ENCODE data around the gene STIMATE.

STIMATE gene

DNA sequence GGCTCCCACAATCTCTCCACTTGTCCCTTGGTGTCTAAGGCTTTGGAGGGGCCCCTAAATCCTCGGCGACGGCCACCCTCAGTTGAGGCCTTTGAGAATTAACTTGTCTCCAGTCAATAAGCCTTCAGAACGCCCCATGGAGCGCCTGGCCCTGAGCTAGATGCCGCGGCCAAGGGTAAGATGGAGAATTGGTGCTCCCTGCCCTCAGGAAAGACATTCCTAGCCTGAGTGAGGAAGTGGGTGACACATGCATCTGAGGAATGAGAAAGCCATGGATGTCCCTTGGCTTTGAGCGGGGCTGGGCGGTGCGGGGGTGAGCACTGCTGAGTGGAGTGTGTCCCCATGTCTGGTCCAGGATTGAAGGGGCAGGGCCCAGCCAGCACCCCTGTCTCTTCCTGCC, 80.1 kb downstream of the STIMATE start:
- Histone ChIP-seq H3K9ac (ENCODE audit: low read depth, low read length) (no peak overlapping the region), H3K27ac (ENCODE audit: low read depth, low read length) (no peak overlapping the region), H3K4me3 (ENCODE audit: low read depth, low read length) (no peak overlapping the region), H3K4me1 (ENCODE audit: control insufficient read depth, insufficient read depth, low read length) (no peaks in the 10 kb centered on the region), H3K9me3 (ENCODE audit: control insufficient read depth, insufficient read depth, low read length) (no peaks in the 10 kb centered on the region), H3K36me3 (ENCODE audit: control insufficient read depth, insufficient read depth, low read length) (no peaks in the 10 kb centered on the region), H3K27me3 (ENCODE audit: control insufficient read depth, insufficient read depth, low read length) (no peaks in the 10 kb centered on the region)

DNA sequence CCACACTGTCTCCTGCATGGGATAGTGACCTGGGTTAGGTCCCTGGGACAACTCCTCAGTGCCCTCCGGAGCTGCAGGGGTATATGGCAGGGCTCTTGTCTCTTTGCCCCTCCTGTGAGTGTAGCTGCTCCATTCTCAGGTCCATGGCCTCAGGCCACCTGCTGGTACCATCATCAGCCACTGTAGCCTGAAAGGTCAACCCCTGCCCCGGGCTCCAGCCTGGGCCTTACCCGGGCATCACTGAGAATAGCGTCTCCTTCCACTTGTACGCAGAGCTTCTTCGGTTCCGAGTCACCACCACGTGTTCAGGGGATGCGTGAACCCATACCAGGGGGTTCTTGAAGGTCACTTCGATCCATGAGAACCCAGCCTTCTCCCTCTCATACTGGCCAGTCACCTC, 80.7 kb downstream of the STIMATE start:
- Histone ChIP-seq H3K36me3 (ENCODE audit: control insufficient read depth, insufficient read depth, low read length) (no peaks in the 10 kb centered on the region), H3K9ac (ENCODE audit: low read depth, low read length) (no peak overlapping the region), H3K27ac (ENCODE audit: low read depth, low read length) (no peak overlapping the region), H3K4me1 (ENCODE audit: control insufficient read depth, insufficient read depth, low read length) (no peaks in the 10 kb centered on the region), H3K27me3 (ENCODE audit: control insufficient read depth, insufficient read depth, low read length) (no peaks in the 10 kb centered on the region), H3K9me3 (ENCODE audit: control insufficient read depth, insufficient read depth, low read length) (no peaks in the 10 kb centered on the region), H3K4me3 (ENCODE audit: low read depth, low read length) (no peak overlapping the region)

DNA sequence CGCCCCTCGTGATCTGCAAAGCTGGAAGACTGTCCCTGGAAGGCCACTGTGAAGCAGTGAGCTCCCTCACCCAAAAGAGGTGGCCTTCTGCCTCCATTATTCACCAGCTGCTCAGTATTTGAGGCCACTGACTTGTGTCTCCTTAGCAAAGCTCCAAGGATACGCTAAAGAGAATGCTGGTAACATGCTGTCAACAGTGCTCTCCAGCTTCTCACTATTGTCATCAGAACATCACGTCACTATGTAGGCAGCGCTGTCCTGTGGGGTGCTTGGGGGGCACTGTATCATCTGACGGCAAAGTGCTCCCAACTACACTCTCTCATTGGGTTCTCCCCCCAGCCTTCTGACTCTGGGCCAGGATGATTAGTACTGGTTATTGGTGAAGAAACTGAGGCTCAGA, 81.1 kb downstream of the STIMATE start:
- Histone ChIP-seq H3K27ac (ENCODE audit: low read depth, low read length) (no peak overlapping the region), H3K9ac (ENCODE audit: low read depth, low read length) (no peak overlapping the region), H3K27me3 (ENCODE audit: control insufficient read depth, insufficient read depth, low read length) (no peaks in the 10 kb centered on the region), H3K36me3 (ENCODE audit: control insufficient read depth, insufficient read depth, low read length) (no peaks in the 10 kb centered on the region), H3K4me1 (ENCODE audit: control insufficient read depth, insufficient read depth, low read length) (no peaks in the 10 kb centered on the region), H3K4me3 (ENCODE audit: low read depth, low read length) (no peak overlapping the region), H3K9me3 (ENCODE audit: control insufficient read depth, insufficient read depth, low read length) (no peaks in the 10 kb centered on the region)

DNA sequence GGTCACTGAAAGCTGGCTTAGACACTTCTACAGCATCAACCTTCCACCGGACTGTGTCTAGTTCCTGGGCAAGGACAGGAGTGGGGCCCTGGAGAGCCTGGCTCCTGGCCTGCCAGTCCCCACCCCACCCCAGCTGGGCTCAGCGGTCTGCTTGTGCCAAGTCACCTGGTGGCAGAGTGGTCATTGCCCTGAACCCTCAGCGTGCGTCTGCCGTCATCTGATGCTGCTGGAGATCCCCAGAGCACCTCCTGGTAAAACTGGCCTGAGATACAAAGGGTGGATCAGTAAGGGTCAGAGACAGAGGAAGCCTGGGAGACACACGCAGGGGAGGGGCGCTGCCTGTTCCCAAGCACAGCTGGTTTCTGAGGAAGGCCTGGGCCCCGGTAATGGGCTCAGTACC, 83.5 kb downstream of the STIMATE start:
- no peak overlapping the region for H3K4me3 ChIP-seq (ENCODE audit: low read depth, low read length)
- H3K36me3 ChIP-seq (ENCODE audit: control insufficient read depth, insufficient read depth, low read length), result no peaks in the 10 kb centered on the region
- no peaks in the 10 kb centered on the region for H3K27me3 ChIP-seq (ENCODE audit: control insufficient read depth, insufficient read depth, low read length)
- H3K9ac ChIP-seq (ENCODE audit: low read depth, low read length), result no peak overlapping the region
- H3K4me1 ChIP-seq (ENCODE audit: control insufficient read depth, insufficient read depth, low read length), result no peaks in the 10 kb centered on the region
- no peaks in the 10 kb centered on the region for H3K9me3 ChIP-seq (ENCODE audit: control insufficient read depth, insufficient read depth, low read length)
- no peak overlapping the region for H3K27ac ChIP-seq (ENCODE audit: low read depth, low read length)

DNA sequence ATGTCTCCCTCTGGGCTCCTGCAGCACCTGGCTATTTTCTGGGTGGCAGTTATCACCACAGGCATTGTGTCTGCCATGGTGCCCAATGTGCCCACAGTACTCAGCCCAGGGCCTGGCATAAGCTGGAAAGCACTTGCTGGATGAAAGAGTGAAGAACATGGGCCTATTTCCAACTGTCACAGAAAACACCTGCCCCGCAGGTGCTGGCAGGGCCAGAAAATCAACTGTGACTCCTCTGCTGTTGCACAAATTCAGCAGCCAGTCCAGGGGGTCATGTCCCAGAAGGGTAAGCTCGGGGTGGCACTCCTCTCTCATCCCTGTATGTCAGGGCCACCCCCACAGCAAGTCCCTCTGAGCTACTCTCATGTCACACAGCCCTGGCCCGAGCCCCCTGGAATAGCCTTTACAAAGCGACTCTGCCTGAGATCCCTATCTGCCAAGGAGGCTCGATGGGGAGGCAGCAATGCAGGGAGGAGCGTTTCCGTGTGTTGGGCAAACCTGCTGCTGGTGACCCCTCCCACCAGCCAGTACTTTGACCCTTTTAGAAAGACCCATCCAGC, 85.8 kb downstream of the STIMATE start:
- Histone ChIP-seq H3K9ac (ENCODE audit: low read depth, low read length) (no peak overlapping the region), H3K4me3 (ENCODE audit: low read depth, low read length) (no peak overlapping the region), H3K4me1 (ENCODE audit: control insufficient read depth, insufficient read depth, low read length) (no peaks in the 10 kb centered on the region), H3K36me3 (ENCODE audit: control insufficient read depth, insufficient read depth, low read length) (no peaks in the 10 kb centered on the region), H3K27ac (ENCODE audit: low read depth, low read length) (no peak overlapping the region), H3K9me3 (ENCODE audit: control insufficient read depth, insufficient read depth, low read length) (no peaks in the 10 kb centered on the region), H3K27me3 (ENCODE audit: control insufficient read depth, insufficient read depth, low read length) (no peaks in the 10 kb centered on the region)

DNA sequence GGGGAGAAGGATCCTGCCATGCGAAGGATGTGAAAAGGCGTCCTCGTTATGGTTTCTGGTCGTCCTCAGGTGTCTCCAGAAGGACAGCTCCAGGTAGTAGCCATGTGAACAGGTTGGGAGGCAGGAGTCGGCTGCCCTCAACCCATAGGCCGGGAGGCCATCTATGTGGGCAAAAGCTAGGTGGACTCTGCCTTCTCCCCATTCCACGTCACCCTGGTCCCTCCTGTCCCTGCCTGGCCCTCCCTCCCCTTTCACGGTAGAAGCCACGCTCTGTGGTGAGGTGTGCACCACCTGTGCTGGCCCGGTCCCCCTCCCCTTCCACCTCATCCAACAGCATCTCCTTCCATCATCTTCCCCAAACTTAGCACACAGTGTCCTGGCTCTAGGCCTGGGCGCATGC, 86.4 kb downstream of the STIMATE start:
- no peaks in the 10 kb centered on the region for H3K9me3 ChIP-seq (ENCODE audit: control insufficient read depth, insufficient read depth, low read length)
- no peak overlapping the region for H3K9ac ChIP-seq (ENCODE audit: low read depth, low read length)
- H3K36me3 ChIP-seq (ENCODE audit: control insufficient read depth, insufficient read depth, low read length), result no peaks in the 10 kb centered on the region
- H3K27ac ChIP-seq (ENCODE audit: low read depth, low read length), result no peak overlapping the region
- no peaks in the 10 kb centered on the region for H3K4me1 ChIP-seq (ENCODE audit: control insufficient read depth, insufficient read depth, low read length)
- no peaks in the 10 kb centered on the region for H3K27me3 ChIP-seq (ENCODE audit: control insufficient read depth, insufficient read depth, low read length)
- H3K4me3 ChIP-seq (ENCODE audit: low read depth, low read length), result no peak overlapping the region

DNA sequence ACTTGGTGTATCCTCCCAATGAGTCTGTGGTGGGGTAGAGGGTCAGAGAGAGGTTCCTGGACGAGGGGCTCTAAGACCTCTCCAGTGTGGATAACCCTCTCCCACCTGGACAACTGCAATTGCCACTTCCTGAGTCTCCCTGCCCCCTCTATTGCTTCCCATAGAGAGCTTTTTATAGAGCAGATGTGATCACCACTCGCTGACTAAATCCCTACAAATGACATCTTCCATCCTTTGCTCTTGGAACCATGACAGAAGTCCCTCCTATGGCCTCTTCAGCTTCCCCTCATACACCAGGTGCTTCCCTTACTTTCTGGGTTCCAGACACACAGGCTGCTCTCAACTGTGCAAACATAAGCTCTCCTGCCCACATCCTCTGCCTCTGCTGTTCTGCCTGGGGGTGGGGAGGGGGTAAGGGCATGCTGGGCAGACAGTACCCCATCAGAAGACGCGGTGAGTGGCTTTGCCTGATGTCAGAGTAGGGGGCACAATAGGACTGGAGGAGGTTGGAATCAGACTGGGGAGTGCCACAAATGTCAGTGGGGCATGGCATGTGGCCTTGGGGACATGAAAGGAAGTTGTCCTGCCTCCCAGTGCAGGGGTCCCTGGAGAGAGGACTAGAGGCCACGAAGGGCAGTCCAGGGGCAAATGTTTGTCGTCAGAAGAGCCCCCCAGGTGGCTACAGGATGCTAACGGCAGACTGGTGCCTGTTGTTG, 87.5 kb downstream of the STIMATE start:
- H3K9ac ChIP-seq (ENCODE audit: low read depth, low read length), result no peak overlapping the region
- no peak overlapping the region for H3K4me3 ChIP-seq (ENCODE audit: low read depth, low read length)
- no peaks in the 10 kb centered on the region for H3K9me3 ChIP-seq (ENCODE audit: control insufficient read depth, insufficient read depth, low read length)
- no peaks in the 10 kb centered on the region for H3K36me3 ChIP-seq (ENCODE audit: control insufficient read depth, insufficient read depth, low read length)
- no peaks in the 10 kb centered on the region for H3K27me3 ChIP-seq (ENCODE audit: control insufficient read depth, insufficient read depth, low read length)
- H3K4me1 ChIP-seq (ENCODE audit: control insufficient read depth, insufficient read depth, low read length), result no peaks in the 10 kb centered on the region
- no peak overlapping the region for H3K27ac ChIP-seq (ENCODE audit: low read depth, low read length)

DNA sequence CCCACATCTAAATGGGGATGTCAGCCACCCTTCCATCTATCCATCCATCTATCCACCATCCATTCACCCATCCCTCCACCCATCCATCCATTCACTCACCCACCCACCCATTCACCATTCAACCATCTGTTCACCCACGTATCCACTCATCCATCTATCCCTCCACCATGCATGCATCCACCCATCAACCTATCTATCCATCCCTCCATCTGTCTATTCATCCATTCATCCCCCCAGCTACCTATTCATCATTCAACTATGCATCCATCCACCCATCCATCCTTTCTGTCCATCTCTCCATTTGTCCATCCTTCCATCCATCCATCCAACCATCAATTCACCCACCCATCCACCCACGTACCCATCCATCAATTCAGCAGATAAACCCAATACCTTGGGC, 88.2 kb downstream of the STIMATE start:
- Histone ChIP-seq H3K27me3 (ENCODE audit: control insufficient read depth, insufficient read depth, low read length) (no peaks in the 10 kb centered on the region), H3K4me1 (ENCODE audit: control insufficient read depth, insufficient read depth, low read length) (no peaks in the 10 kb centered on the region), H3K9me3 (ENCODE audit: control insufficient read depth, insufficient read depth, low read length) (no peaks in the 10 kb centered on the region), H3K27ac (ENCODE audit: low read depth, low read length) (no peak overlapping the region), H3K36me3 (ENCODE audit: control insufficient read depth, insufficient read depth, low read length) (no peaks in the 10 kb centered on the region), H3K4me3 (ENCODE audit: low read depth, low read length) (no peak overlapping the region), H3K9ac (ENCODE audit: low read depth, low read length) (no peak overlapping the region)

DNA sequence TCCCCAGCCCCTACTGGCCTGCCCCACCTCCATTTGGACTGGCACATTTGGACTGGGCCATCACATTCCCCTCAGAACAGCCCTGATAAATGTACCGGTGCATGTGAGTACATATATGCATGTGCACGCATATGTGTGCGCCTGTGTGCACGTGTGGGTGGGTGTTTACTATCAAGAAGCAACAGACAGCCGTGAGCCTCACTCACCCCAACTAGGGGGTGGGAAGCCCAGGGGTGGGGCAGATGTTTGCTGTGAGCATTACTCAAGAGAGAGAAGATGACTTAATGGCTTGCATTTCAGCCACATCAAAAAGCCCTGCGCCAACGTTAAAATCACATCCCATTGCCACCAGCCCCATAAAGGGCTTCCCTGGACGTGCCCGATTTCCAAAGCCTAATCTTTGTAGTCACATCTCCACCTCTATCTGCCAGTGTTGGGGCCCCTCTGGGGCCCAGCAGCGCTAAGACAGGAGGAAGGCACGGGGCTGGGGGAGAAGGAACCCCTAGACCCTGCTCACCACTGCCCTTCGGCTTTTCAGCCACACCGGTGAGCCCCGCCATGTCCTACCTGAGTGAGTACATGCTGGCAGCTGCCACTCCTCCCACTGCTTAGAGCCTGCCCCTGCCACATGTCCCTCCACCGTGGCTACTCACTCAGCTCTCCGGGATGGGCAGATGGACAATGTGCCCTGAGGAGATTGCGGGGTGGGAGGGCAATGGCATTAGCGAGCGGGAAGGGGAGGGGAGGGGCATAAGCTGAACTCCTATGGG, 91.9 kb downstream of the STIMATE start:
- no peaks in the 10 kb centered on the region for H3K9me3 ChIP-seq (ENCODE audit: control insufficient read depth, insufficient read depth, low read length)
- H3K4me1 ChIP-seq (ENCODE audit: control insufficient read depth, insufficient read depth, low read length), result no peaks in the 10 kb centered on the region
- no peak overlapping the region for H3K4me3 ChIP-seq (ENCODE audit: low read depth, low read length)
- H3K36me3 ChIP-seq (ENCODE audit: control insufficient read depth, insufficient read depth, low read length), result no peaks in the 10 kb centered on the region
- no peak overlapping the region for H3K9ac ChIP-seq (ENCODE audit: low read depth, low read length)
- no peaks in the 10 kb centered on the region for H3K27me3 ChIP-seq (ENCODE audit: control insufficient read depth, insufficient read depth, low read length)
- no peak overlapping the region for H3K27ac ChIP-seq (ENCODE audit: low read depth, low read length)

DNA sequence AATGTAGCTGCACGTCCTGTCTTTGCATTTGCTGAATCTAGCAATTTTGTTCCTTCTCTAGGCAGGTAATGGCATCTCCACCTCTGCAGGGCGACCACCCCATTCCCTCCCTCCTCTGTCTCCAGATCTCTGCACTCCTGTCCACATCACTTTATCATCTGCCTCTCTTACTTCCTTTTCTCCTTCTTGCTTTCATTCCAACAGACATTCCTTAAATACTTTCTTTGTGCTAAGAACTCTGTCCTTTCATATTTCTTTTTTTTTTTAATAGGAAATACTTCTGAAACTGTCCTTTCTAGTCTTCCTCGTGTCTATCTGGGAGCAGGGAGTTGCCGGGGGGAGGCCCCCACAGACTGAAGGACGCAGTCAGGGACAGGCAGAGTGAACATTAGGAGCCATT, 95.5 kb downstream of the STIMATE start:
- Histone ChIP-seq H3K9ac (ENCODE audit: low read depth, low read length) (no peak overlapping the region), H3K36me3 (ENCODE audit: control insufficient read depth, insufficient read depth, low read length) (no peaks in the 10 kb centered on the region), H3K4me3 (ENCODE audit: low read depth, low read length) (no peak overlapping the region), H3K27me3 (ENCODE audit: control insufficient read depth, insufficient read depth, low read length) (no peaks in the 10 kb centered on the region), H3K4me1 (ENCODE audit: control insufficient read depth, insufficient read depth, low read length) (no peaks in the 10 kb centered on the region), H3K27ac (ENCODE audit: low read depth, low read length) (no peak overlapping the region), H3K9me3 (ENCODE audit: control insufficient read depth, insufficient read depth, low read length) (no peaks in the 10 kb centered on the region)

DNA sequence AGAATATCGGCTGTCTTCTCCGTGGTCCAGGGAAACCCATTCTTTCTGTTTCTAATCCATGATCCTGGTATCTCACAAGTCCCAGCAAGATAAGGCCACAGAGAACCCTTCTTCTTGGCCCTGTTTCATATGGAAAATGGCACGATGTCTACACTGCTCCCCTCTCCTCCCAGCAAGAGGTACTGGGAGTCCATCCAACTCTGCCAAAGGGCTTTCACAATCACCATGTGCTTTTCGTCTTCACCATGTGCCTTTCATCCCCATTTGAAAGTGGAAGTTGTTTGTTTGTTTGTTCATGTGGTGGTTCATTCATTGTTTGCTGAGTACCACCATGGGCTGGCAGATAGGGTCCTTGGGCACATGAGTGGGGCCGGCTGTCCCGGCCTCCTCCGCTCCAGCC, 97.3 kb downstream of the STIMATE start:
- H3K4me3 ChIP-seq (ENCODE audit: low read depth, low read length), result no peak overlapping the region
- H3K36me3 ChIP-seq (ENCODE audit: control insufficient read depth, insufficient read depth, low read length), result no peaks in the 10 kb centered on the region
- H3K9me3 ChIP-seq (ENCODE audit: control insufficient read depth, insufficient read depth, low read length), result no peaks in the 10 kb centered on the region
- no peaks in the 10 kb centered on the region for H3K4me1 ChIP-seq (ENCODE audit: control insufficient read depth, insufficient read depth, low read length)
- no peaks in the 10 kb centered on the region for H3K27me3 ChIP-seq (ENCODE audit: control insufficient read depth, insufficient read depth, low read length)
- H3K9ac ChIP-seq (ENCODE audit: low read depth, low read length), result no peak overlapping the region
- no peak overlapping the region for H3K27ac ChIP-seq (ENCODE audit: low read depth, low read length)

Measured in HUES48 (cell line).